Measurements from ENCODE around the gene LYPD8.

DNA sequence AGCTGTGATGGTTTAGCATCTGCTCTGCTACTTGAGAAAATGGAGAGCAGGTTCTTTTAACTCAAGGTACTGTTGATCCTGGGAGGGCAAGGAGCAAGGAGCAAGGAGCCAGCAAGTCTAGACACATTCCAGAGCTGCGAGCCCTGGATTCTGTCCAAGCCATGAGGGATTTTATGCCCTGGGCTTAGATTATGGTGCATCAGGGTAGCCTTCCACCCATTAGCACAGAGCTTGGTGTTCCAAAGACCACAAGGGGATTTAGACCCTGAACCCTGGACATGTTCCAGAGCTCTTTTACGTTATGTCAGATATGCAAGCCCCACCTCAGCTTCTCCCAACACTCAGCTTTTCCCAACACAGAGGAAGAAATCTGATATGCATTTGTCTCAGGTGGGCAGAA, 51.0 kb downstream of the LYPD8 start:
- TF ChIP-seq, protein P1, sequence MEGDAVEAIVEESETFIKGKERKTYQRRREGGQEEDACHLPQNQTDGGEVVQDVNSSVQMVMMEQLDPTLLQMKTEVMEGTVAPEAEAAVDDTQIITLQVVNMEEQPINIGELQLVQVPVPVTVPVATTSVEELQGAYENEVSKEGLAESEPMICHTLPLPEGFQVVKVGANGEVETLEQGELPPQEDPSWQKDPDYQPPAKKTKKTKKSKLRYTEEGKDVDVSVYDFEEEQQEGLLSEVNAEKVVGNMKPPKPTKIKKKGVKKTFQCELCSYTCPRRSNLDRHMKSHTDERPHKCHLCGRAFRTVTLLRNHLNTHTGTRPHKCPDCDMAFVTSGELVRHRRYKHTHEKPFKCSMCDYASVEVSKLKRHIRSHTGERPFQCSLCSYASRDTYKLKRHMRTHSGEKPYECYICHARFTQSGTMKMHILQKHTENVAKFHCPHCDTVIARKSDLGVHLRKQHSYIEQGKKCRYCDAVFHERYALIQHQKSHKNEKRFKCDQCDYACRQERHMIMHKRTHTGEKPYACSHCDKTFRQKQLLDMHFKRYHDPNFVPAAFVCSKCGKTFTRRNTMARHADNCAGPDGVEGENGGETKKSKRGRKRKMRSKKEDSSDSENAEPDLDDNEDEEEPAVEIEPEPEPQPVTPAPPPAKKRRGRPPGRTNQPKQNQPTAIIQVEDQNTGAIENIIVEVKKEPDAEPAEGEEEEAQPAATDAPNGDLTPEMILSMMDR (conservative IDR thresholded peaks at IDR 0.05; ENCODE audit: low read depth, low read length) = no peak
- TF ChIP-seq EZH2 (IDR thresholded peaks at IDR 0.05; ENCODE audit: low read length, unreplicated experiment) = no peak
- TF ChIP-seq EZH2phosphoT487 (IDR thresholded peaks at IDR 0.05; ENCODE audit: borderline replicate concordance, low read length) = no peak

All from PC-3 (cell line).